NCI-H2107 treated with DMSO at 0.1 percent for 48 hours (cell line): ENCODE data around the gene JAG1.
A peak's percentile ranks its signal among the peaks of the same experiment; 100 is the strongest.

Experiments
- DNase-seq: peaks from one replicate; lab custom pipeline; 2025; ENCODE audit not compliant: unreplicated experiment; lab: John Stamatoyannopoulos, UW

The JAG1 gene

DNA sequence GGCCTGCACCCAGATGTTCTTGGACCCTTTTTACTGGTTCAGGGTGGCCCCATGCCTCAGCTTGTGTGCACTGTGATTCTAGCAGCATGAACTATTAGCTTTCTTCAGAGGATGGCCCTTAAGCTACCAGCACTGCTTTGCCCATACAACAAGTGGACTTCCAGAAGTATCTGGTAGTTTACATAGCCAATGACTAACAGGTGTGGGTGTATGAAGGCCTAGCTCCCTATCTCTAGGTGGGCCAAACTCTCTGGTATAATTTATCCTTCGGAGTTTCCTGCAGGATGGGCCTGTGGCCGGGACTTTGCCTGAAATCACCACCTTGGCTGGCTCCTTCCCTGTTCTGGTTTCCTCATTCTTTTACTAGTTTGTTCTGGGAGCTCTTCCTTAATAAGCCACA, 26.1 kb upstream of the JAG1 start:
- DNase-seq = no peak

DNA sequence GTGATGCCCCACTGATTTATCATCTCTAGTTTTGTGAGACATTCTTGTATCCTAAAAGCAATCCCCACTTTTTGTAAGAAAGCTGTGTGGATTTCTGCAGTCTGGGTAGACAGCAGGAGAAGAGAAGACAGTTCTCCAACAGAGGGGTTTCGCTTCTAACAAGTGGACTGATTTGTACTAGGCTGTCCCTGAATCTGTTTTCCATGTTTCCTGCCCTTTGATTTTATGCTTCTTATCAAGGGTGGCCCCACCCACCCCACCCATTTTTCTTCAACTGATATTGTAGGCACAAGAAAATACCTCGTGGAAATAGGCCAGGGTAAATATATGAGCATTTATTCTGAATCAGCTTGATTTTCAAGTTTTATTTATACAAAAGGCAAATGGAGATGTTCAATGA, 25.7 kb upstream of the JAG1 start:
- no peak for DNase-seq

DNA sequence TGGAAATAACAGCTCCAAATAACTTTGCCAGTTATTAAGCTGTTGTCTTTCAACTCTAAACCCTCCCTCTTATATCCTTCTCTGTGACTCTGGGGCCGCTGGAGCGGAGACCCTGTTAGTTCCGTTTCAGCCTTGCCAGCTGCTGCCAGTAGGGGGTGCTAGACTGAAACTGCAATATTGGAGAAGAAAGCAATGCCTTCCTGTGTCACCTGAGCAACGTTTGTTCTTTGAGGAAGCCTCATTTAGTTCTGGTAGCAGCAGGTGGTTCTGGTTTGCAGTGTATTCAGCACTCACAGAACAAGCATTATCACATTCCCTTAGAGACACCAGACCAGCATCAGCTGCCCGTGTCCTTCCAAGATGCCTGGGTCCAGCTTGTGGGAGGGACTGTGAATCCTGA, 22.9 kb upstream of the JAG1 start:
- no peak for DNase-seq

DNA sequence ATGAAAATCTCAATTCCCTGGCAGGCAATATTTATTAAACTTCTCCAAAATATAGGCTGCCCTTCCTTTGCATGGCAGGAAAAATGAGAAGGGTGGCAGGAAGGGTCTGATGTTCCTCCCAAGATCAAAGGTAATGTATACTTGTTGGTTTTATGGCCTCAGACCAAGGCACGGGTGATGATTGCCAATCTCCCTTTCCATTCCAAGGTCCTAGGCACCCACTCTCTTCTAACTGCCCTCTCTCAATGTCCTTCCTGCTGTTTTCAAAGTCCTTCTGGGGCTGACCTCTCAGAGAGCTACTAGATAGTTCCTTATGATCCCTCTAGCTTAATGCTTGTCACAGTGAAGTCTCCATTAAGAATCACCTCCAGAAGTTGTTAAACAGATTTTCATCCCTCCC, 15.6 kb upstream of the JAG1 start:
- DNase-seq = no peak

DNA sequence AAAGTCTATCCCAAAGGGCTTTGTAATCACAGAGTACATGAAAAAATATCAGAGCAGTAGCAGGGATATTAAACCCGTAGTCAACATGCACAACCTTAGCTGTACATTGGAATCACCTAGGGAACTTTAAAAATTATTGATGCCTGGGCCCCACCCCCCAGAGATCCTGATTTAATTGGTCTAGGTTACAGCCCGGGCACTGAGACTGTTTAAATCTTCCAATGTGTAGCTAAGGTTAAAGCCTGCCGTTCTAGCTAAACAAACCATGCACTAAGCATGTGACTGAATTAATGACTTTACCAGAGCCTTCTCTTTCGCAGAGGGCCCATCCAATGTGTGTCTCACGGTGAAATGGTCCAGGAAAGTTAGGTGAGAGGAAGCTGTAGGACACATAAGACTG, 14.1 kb upstream of the JAG1 start:
- DNase-seq = no peak

DNA sequence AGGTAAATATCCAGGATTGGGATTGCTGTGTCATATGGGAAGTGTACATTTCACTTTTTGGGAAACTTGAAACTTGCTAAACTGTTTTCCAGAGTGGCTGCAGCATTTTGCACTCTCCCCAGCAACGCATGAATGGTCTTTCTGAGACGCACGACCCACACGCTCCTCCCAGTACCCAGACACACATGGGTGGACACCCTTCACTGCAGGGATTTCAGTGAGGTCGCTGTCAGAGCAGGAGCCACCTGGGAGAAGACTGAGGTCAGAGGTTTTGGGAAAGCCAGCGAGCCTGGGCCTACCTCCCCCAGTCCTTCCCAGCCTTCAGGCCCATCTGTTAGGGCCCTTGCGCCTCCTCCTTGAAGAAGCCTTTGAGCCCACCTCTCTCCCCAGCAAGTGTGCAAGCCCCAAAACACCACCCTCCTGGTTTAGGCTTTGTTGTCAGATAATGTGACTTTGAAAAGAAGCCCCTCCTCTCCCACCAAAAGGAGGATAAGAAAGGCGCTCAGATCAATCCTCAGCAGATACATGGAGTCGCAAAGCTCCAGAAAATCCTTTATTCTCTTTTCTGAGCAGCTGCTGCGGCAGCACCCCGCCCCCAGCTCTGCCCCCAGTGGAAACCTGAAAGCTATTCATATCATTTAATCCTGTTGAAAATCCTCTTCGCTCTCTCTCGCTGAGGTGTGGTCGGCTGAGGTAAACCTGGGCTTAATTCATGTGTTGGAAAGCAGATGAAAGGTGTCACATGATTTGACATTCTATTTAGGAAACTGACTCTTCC, 12.7 kb upstream of the JAG1 start:
- no peak for DNase-seq

DNA sequence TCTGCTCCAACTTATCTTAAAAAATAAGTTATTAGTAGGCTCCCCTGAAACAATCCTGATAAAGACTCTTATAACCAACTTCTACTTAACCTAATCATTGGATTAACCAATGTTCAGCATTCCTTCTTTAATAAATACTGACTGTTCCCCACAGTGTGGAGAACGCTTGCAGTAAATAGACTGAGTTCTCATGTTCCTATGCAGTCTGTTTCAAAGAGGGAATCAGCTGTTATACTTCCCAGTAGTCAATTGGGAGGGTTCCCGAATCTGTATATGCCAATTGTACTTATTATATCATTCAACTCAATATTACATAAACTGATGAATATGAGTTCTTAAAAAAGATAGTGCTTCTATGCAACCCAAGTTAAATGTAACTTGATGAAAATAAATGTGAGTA, 9.7 kb upstream of the JAG1 start:
- DNase-seq = no peak

DNA sequence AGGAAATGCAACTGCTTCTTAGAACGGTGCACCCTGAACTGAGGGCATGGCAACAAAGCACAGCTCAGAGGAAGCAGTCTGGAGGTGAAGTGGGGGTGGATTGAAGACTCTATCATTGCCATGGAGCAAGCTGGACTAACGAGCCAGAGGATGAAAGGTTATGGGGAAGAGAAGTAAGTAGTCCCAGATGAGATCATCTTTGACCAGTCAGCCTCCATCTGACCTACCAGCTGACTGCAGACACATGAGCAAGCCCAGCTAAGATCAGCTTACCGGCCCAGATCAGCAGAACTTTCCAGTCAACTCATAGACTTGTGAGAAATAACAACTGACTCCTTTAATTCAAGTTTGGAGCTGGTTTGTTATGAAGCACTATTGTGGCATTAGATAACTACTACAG, 9.1 kb upstream of the JAG1 start:
- DNase-seq = no peak

DNA sequence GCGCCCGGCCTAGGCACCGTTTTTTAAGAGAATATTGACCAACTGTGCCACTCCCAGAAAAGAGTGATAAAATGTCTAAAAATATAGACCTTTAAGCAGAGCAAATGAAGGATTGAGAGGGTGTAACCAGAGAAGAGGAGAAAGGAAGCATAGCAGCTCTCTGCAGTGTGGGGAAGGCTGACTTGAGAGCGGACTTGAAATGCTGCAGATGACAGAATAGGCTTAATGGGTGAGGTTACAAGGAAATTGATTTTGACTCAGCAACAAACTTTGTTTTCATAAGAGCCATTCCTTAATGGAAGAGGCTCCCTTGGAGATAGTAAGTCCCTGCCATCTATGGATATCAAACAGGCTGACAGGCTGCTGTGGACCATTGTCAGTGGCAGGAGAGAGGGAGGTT, 7.7 kb upstream of the JAG1 start:
- no peak for DNase-seq

DNA sequence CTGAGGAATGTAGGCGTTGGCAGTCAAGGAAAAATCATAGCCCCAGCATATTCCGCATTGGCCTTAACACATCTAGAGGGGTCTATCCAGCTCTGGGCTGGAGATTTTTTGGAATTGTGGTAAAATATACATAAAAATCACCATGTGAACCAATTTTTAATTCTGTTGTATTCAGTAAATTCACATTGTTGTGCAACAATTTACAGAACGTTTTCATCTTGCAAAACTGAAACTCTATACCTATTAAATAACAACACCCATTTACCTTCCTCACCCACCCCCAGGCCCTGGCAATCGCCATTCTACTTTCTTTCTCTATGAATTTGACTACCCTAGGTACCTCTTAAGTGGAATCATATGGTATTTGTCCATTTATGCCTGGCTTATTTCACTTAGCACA, 6.8 kb upstream of the JAG1 start:
- DNase-seq = no peak

DNA sequence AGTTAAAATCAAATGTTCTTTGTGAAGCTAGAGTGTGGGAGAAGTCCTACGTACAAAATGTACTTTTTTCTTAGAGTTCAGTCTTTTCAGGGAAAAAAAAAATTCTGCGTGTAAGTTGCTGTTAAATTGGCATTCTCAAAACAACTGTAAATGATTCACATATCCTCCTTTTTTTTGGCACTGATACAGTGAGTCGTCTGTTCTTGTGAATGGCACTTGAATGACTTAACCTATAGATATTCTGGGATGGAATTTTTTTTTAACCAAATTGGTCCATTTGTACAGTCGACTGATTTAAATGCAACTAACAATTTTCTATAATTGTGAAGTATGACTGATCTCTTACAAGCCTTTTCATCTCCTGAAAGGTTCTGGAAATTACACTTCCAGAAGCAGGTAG, 5.5 kb upstream of the JAG1 start:
- DNase-seq = no peak

DNA sequence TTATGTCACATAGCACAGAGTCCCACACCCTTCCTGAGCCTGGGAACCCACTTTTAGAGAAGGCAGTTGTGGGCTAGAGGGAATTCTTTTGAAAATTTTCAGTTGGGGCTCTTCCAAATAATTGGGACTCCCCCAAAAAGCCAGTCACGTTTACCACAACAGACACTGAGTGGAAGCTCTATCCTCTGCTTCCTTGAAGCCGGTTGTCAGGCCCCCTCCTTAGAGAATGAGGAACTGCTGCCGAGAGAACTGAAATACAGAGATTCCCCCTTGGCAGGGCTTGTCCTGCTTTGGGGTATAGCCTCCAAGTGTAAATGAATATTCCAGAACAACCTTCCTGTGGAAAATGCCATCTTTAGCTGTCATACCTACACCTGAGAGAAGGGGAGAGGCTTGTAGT, 2.7 kb upstream of the JAG1 start:
- no peak for DNase-seq

DNA sequence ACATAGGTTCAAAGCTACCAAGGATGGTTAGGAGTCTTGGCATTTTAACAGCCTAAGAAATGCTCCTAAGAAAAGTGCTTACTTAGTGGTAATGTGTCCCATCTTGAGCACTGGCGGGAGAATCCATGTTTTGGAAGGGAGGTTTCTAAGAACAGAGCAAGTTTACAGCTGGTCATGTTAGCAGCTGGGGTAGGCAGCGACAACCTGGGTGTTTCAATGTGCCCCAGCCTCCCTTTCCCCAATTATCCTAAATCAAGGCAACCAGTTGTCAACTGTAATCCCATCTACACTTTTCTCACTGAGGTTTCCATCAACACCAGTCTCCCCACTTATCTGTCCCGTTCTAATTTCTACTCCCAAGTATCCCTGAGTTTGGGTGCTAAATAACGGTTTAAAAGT, 1.6 kb upstream of the JAG1 start:
- DNase-seq = no peak

DNA sequence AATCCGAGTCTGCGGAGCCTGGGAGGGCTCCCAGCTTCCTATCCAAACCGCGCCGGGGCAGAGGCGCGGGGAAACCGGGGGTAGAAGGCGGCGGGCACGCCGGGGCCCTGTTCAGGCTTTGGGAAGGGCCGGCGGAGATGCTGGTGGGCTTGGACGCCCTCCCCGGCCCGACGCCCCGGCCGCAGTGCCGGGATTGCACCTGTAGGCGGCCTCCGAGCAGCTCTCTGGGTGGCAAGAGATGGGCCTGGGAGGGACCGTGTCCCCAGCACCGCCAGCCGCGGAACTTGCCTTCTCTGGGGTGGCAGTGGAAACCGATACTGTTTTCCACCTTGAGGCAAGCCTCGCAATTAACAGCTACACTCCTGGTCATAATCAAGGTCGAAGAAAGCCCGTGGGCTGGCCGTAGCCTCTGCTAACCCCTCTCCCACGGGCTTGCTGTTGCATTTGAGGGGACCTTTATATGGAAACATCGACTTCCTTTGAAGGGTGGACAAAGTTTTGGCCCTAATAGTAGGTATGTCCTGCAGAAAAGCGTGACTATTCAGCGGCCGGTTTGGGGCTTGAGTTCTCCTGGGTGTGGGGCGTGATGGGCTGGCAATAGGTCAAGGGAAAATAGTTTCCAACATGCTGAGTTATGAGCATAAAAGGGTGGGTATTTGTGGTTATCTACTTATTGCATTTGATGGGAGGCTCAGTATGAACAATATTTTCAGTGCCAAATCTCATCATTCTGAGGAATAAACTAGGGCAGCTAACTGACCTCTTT, 1.1 kb upstream of the JAG1 start:
- no peak for DNase-seq

DNA sequence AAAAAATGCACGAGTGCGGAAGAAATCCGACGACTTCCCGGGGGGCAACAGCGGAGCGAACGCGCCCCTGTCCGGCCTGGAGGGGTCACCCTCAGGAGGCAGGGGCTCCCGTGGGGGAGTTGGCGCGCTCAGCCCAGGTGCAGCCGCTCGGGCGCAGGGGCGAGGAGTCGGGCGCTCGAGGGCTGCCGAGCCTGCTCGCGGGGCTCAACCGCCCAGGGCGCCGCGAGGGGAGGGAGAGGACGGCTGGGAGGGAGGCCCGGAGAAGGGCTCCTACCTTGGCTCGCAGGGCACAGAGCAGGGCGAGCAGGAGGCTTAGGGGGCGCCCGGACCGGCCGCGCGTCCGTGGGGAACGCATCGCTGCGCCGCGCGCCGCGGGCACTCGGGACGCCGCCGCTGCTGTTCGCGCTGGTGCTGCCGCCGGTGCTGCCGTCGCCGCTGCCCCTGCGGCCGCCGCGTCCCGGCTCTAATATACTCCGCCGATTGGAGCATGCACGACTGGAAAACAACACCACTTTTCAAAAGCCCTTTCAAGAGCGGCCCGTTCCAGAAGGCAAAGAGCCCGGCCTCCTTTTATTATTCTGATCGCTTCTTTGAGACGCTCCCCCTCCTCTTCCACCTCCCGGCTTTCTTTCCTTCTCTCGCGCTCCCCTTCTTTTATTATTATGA, 490 bp downstream of the JAG1 start:
- DNase-seq = peak; percentile 62

DNA sequence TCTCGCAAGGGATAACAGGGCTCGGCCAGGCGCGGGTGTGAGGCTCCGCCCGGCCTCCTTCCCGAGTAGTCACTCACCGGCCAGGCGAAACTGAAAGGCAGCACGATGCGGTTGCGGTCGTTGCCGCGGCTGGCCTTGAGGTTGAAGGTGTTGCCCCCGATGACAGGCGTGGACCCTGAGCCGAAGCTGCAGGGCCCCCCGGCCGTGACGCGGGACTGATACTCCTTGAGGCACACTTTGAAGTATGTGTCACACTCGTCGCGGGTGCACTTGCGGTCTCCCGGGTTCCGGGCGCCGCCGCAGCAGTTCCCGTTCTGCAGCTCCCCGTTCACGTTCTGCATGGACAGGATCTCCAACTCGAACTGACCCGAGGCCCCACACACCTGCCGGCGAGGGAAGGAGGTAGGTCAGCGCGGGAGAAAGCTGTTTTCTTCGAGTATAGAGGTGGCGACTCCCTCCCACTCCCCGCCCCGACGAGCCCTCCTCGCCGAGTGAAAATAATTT, 1.1 kb downstream of the JAG1 start:
- no peak for DNase-seq

DNA sequence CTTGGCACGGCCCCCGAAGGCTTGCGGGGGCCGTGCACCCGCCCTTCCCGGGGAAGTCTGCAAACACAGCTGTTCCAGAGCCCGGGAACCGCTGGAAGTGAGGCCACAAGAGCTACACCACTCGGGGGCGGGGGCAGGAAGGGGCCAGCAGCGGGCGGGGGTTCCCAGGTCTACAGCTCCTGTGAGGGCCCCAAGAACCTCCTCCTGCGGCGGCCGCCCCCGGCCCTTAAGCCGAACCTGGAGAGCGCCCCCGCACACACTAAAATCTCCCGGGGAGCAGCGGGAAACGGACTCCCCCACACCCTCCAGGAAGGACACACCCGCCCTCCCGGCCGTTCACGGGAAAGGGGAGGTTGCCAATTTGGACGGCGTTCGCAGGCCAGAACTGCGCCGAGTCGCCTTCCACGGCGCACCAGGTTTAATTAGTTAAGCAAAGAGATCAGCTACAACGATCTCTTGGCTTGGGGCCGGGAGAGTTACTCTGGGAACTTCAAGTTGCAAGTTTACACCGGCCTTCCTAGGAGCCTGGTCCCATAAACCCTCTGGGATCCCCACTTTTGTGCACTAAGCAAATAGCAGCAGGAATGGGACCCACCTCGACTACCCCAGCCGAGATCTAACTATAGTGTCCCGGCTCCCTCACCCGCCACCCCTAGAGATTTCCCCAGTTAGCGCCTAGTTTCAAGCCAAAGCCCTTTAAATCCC, 1.7 kb downstream of the JAG1 start:
- no peak for DNase-seq

DNA sequence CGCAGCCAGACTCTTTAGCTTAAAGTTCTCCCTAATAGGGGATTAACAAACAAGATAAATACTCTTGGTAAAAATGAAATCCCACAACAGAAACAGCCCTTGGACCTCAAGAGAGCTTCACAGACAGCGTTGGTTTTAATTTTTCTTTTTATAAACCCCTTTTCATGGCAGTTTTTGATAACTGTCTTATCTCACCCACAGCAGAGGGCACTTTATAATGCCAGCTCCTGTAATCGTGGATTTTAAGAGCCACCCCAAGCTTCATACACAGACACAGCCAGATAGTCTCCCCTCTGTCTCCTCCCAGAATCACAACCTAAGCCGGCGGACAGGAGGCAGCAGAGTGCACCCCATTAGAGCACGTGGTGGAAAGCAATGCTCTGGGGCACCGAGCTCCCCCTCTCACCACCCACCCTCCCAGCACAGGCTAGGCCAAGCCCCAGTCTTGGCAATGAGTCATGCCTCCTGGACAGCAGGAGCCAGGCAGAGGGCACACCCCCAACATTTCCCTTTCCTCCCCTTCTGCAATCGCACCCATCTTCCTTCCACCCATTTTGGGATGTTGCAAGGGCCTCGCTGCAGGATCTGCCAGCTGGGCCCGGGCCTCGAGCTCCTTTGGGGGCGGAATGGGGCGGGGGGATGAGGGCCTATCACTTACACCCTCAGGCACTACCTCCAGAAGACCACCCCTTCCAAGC, 2.4 kb downstream of the JAG1 start:
- DNase-seq = no peak

DNA sequence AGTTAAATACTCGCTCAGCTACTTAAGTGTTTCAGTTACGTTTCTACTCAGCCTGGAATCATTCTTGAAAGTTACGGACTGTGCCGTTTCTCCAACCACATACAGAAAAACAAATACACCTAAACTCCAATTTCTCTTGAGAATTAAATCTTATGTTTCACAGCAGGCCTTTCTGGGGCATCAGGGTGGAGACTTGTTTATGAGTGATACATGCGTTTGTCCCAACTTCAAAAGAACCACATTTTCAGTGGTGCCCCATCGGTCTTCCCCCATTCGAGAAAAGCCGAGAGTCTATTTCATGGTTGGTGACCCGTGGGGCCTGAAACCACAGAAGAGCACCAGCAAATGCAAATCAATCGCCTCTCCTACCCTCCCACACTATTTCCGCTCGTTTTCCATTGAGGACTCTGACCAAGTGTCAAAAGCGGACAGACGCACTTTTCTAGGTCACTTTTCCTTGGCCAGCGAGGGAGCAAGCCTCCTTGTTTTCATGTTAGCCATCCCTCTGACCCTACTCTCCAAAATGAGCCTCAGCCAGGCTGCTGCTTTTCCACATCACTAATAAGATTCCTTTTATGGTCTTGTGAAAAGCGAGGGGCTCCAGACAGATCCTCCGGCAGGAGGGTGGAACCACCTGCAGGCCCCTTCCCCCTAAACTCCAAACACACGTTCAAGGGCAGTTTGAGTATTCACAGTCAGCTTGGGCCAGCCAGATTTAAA, 3.1 kb downstream of the JAG1 start:
- no peak for DNase-seq

DNA sequence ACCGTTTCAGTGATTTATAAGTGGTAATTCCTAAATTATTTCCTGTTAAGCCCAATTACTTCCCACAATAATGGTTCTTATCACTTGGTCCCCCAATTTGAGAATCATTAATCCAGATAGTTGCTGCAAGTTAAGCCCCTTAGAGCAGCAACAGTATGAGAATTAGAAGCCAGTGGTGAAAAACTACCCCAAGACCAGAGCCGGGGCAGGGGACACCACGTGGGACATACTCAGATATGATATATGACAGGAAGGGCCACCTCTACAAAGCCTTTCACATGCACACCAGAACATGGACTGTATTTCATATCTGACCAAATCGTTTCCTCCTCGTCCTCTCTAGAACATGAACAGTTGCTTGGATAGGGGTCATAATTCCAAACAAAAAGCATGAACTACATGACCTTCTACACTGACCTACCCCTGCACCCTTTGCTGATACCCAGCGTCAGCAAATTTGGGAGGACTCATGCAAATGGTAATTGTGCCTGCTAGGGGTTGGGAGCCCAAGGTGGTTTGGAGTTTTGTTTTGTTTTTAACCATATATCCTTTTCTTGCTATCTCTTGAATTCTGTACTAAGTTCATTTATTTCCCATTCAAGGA, 3.9 kb downstream of the JAG1 start:
- no peak for DNase-seq
